ENCODE results near the gene SERINC2. TPM values are rescaled to one million over a fixed set of nuclear protein-coding genes. Genes with fewer than 3 reads are reported as not detected.

Gene SERINC2
- total and polyA plus RNA-seq, 2 of the 4 experiments (the other 2 are of a cell fraction): 2.0 to 59.5 TPM

DNA sequence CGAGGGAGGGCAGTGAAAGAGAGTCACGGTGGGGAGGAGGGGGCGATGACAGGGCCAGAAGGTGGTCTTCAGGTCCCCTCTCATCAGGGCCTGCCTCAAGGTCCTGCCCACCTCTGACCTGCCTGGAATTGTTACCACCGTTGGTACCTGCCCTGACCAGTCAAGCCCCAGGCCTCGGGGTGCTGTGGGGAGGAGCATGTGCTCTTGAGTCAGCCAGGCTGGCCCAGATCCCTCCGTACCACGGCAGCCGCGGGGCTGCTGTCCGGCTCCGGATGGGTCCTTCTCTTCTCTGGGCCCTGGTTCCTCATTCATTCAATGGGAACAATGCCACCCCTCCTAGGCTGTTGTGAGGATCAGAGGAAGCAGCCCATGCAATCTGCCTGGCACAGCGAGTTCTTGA, 22.0 kb downstream of the SERINC2 start:
- H4K5ac ChIP-seq (ENCODE audit: low read depth, low read length): no peak overlapping the region
- no peak overlapping the region for H3K9ac ChIP-seq (ENCODE audit: low read depth, low read length)
- no peak overlapping the region for H2BK15ac ChIP-seq (ENCODE audit: low read depth, low read length)
- dilution Hi-C loops (cut with HindIII; ENCODE audit: low sequenced_read_pairs, unreplicated experiment) (no loop called here), intact Hi-C loops (cut with micrococcal nuclease) (loop anchor here (10.0 kb wide), 1 partner anchor 360 kb away; no protein-coding TSS in a partner anchor), in situ Hi-C loops (cut with MboI; ENCODE audit: low sequenced_read_pairs) (no loop called here)
- no peak overlapping the region for H3K4me2 ChIP-seq (ENCODE audit: low read depth, low read length)
- no peaks in the 10 kb centered on the region for H3K4me1 ChIP-seq (ENCODE audit: control insufficient read depth, insufficient read depth, low read length)
- no peak overlapping the region for H3K18ac ChIP-seq (ENCODE audit: low read depth, low read length)
- no peak overlapping the region for H3K14ac ChIP-seq (replicated peaks; ENCODE audit: low read depth, low read length)
- no peak overlapping the region for H4K91ac ChIP-seq (ENCODE audit: insufficient read depth, low read depth, low read length)
- CTCF ChIA-PET: no interaction called here
- H3K9me3 ChIP-seq (ENCODE audit: control insufficient read depth, insufficient read depth, low read length): no peaks in the 10 kb centered on the region
- H3K36me3 ChIP-seq (ENCODE audit: control insufficient read depth, insufficient read depth, low read length): peaks cover 10% of the 10 kb centered on the region; the same call in 1 of the 2 replicates
- H2AK9ac ChIP-seq (replicated peaks; ENCODE audit: low read depth, low read length, poor library complexity): no peak overlapping the region
- no peak for DNase-seq
- POLR2A ChIA-PET (ENCODE audit: unreplicated experiment): no interaction called here
- H3K56ac ChIP-seq (ENCODE audit: extremely low read depth, insufficient read depth, low read length): no peak overlapping the region
- no peak overlapping the region for H2BK120ac ChIP-seq (ENCODE audit: low read depth, low read length)
- H3K4ac ChIP-seq (ENCODE audit: low read depth, low read length): no peak overlapping the region
- no peak overlapping the region for H2BK20ac ChIP-seq (ENCODE audit: low read depth, low read length)
- peaks cover 23% of the 10 kb centered on the region for H4K20me1 ChIP-seq (ENCODE audit: insufficient read depth, low read length)
- peaks cover 2% of the 10 kb centered on the region; the same call in 1 of the 2 replicates for H3K27me3 ChIP-seq (ENCODE audit: control insufficient read depth, insufficient read depth, low read length)
- H4K8ac ChIP-seq (ENCODE audit: low read depth in 2 of 2, low read length in 2 of 2): no peak overlapping the region
- TF ChIP-seq POLR2A (IDR thresholded peaks at IDR 0.05; ENCODE audit: low read depth, low read length) (no peak), RCOR1 (IDR thresholded peaks at IDR 0.05; ENCODE audit: insufficient replicate concordance, low read length) (no peak)
- no peak overlapping the region for H3K27ac ChIP-seq (ENCODE audit: insufficient read depth, low read length)
- ATAC-seq (ENCODE audit: low read depth): peak; percentile 36
- H3K4me3 ChIP-seq (ENCODE audit: insufficient read depth, low read depth, low read length): no peak overlapping the region
- BruUV-seq (replicated peaks): no TSS peak
- no CpG with 5 or more reads among the region's 12 CpGs for WGBS, 2 experiments (ENCODE audit: extremely low coverage in 2 of 2, insufficient read length in 1 of 2)
- no peak overlapping the region for H2AFZ ChIP-seq (replicated peaks; ENCODE audit: low read length, poor library complexity)
- no peak overlapping the region for H3K23ac ChIP-seq (ENCODE audit: low read depth, low read length)
- H2AK5ac ChIP-seq (ENCODE audit: low read depth, low read length): no peak overlapping the region
- H3K9me1 ChIP-seq (ENCODE audit: insufficient read depth, low read length): peaks cover 11% of the 10 kb centered on the region
- H3K79me1 ChIP-seq (ENCODE audit: low read depth in 1 of 2, low read length in 2 of 2): peaks cover 0 to 7% of the 10 kb centered on the region in 2 experiments; a peak in 1 of 4 replicates
- no peak overlapping the region for H2BK5ac ChIP-seq (ENCODE audit: low read depth, low read length, poor library complexity, severe bottlenecking)

All from IMR-90 (cell line).